Measurements from ENCODE around the gene CPN2. TPM values are rescaled to one million over a fixed set of nuclear protein-coding genes. Genes with fewer than 3 reads are reported as not detected.

CPN2 gene
- total RNA-seq, 2 donors from 2014 or later = not detected

GRCh38 chr3:194387926-194388418, 36.8 kb upstream of the CPN2 start:
- H3K9me3 Mint-ChIP-seq = peaks cover 1 to 10% of the 10 kb centered on the region in 2 donors
- H3K36me3 Mint-ChIP-seq (ENCODE audit: insufficient read depth in 2 of 2) = peaks cover 3 to 15% of the 10 kb centered on the region in 2 donors
- H3K27me3 Mint-ChIP-seq (ENCODE audit: low read depth) = no peaks in the 10 kb centered on the region

GRCh38 chr3:194387276-194387675, 36.1 kb upstream of the CPN2 start:
- H3K27me3 Mint-ChIP-seq (ENCODE audit: low read depth) = no peaks in the 10 kb centered on the region
- DNase-seq (no peak), ATAC-seq (replicated peaks in 1 of 2) (no peak)
- H3K9me3 Mint-ChIP-seq = peaks cover 1 to 10% of the 10 kb centered on the region in 2 donors
- H3K4me1 Mint-ChIP-seq (ENCODE audit: low read depth) = no peaks in the 10 kb centered on the region
- H3K27ac Mint-ChIP-seq = no peak overlapping the region
- H3K36me3 Mint-ChIP-seq (ENCODE audit: insufficient read depth in 2 of 2) = peaks cover 3 to 15% of the 10 kb centered on the region in 2 donors
- no peak overlapping the region for H3K4me3 Mint-ChIP-seq

More at GRCh38 chr3:194387926-194388418, 36.8 kb upstream of the CPN2 start:
- Mint-ChIP-seq H3K4me1 (ENCODE audit: low read depth) (no peaks in the 10 kb centered on the region), H3K27ac (no peak overlapping the region), H3K4me3 (no peak overlapping the region)
- ATAC-seq (replicated peaks in 1 of 2) (no peak), DNase-seq (no peak)

GRCh38 chr3:194386648-194387047, 35.5 kb upstream of the CPN2 start:
- H3K4me3 Mint-ChIP-seq = no peak overlapping the region
- no peaks in the 10 kb centered on the region for H3K27me3 Mint-ChIP-seq (ENCODE audit: low read depth)
- H3K36me3 Mint-ChIP-seq (ENCODE audit: insufficient read depth in 2 of 2) = peaks cover 3 to 15% of the 10 kb centered on the region in 2 donors
- H3K4me1 Mint-ChIP-seq (ENCODE audit: low read depth) = no peaks in the 10 kb centered on the region
- H3K27ac Mint-ChIP-seq = no peak overlapping the region
- ATAC-seq (replicated peaks in 1 of 2) = no peak
- peaks cover 1 to 10% of the 10 kb centered on the region in 2 donors for H3K9me3 Mint-ChIP-seq
- DNase-seq = no peak

- peaks cover 3 to 14% of the 10 kb centered on the region in 2 donors for H3K36me3 Mint-ChIP-seq (ENCODE audit: insufficient read depth in 2 of 2)
- no peaks in the 10 kb centered on the region for H3K27me3 Mint-ChIP-seq (ENCODE audit: low read depth)
- ATAC-seq (replicated peaks in 1 of 2) (no peak), DNase-seq (no peak)
- no peaks in the 10 kb centered on the region for H3K4me1 Mint-ChIP-seq (ENCODE audit: low read depth)
- no peak overlapping the region for H3K27ac Mint-ChIP-seq
- H3K4me3 Mint-ChIP-seq = no peak overlapping the region
- peaks cover 1 to 8% of the 10 kb centered on the region in 2 donors for H3K9me3 Mint-ChIP-seq
Measured at GRCh38 chr3:194386066-194386465, 34.9 kb upstream of the CPN2 start.

- no peaks in the 10 kb centered on the region for H3K4me1 Mint-ChIP-seq (ENCODE audit: low read depth)
- H3K9me3 Mint-ChIP-seq = no peaks in the 10 kb centered on the region
- no peaks in the 10 kb centered on the region for H3K27me3 Mint-ChIP-seq (ENCODE audit: low read depth)
- no peak overlapping the region for H3K27ac Mint-ChIP-seq
- ATAC-seq (replicated peaks in 1 of 2) (no peak), DNase-seq (no peak)
- no peak overlapping the region for H3K4me3 Mint-ChIP-seq
- peaks cover 0 to 3% of the 10 kb centered on the region in 2 donors for H3K36me3 Mint-ChIP-seq (ENCODE audit: insufficient read depth in 2 of 2)
Measured at GRCh38 chr3:194384569-194385001, 33.5 kb upstream of the CPN2 start.

GRCh38 chr3:194384156-194384555, 33.0 kb upstream of the CPN2 start:
- no peaks in the 10 kb centered on the region for H3K36me3 Mint-ChIP-seq (ENCODE audit: insufficient read depth in 2 of 2)
- H3K4me1 Mint-ChIP-seq (ENCODE audit: low read depth) = no peaks in the 10 kb centered on the region
- ATAC-seq (replicated peaks in 1 of 2) = no peak
- no peaks in the 10 kb centered on the region for H3K9me3 Mint-ChIP-seq
- H3K27ac Mint-ChIP-seq = no peak overlapping the region
- DNase-seq = no peak
- H3K27me3 Mint-ChIP-seq (ENCODE audit: low read depth) = no peaks in the 10 kb centered on the region
- H3K4me3 Mint-ChIP-seq = no peak overlapping the region

- DNase-seq = no peak
- no peaks in the 10 kb centered on the region for H3K36me3 Mint-ChIP-seq (ENCODE audit: insufficient read depth in 2 of 2)
- no peak overlapping the region for H3K4me3 Mint-ChIP-seq
- no peak overlapping the region for H3K27ac Mint-ChIP-seq
- H3K9me3 Mint-ChIP-seq = no peaks in the 10 kb centered on the region
- peaks cover 5% of the 10 kb centered on the region for H3K27me3 Mint-ChIP-seq (ENCODE audit: low read depth)
- no peaks in the 10 kb centered on the region for H3K4me1 Mint-ChIP-seq (ENCODE audit: low read depth)
- ATAC-seq (replicated peaks in 1 of 2) = no peak
Measured at GRCh38 chr3:194383276-194383940, 32.3 kb upstream of the CPN2 start.

- no peak for ATAC-seq (replicated peaks in 1 of 2)
- H3K36me3 Mint-ChIP-seq (ENCODE audit: insufficient read depth in 2 of 2) = no peaks in the 10 kb centered on the region
- no peak for DNase-seq
Measured at GRCh38 chr3:194382892-194383223, 31.7 kb upstream of the CPN2 start.

GRCh38 chr3:194382196-194382891, 31.2 kb upstream of the CPN2 start:
- Mint-ChIP-seq H3K4me3 (no peak overlapping the region), H3K4me1 (ENCODE audit: low read depth) (no peaks in the 10 kb centered on the region), H3K36me3 (ENCODE audit: insufficient read depth in 2 of 2) (no peaks in the 10 kb centered on the region), H3K27me3 (ENCODE audit: low read depth) (peaks cover 10% of the 10 kb centered on the region), H3K9me3 (no peaks in the 10 kb centered on the region), H3K27ac (no peak overlapping the region)
- DNase-seq (no peak), ATAC-seq (replicated peaks in 1 of 2) (no peak)

More at GRCh38 chr3:194382892-194383223, 31.7 kb upstream of the CPN2 start:
- no peak overlapping the region for H3K27ac Mint-ChIP-seq
- no peaks in the 10 kb centered on the region for H3K4me1 Mint-ChIP-seq (ENCODE audit: low read depth)
- H3K4me3 Mint-ChIP-seq = no peak overlapping the region
- no peaks in the 10 kb centered on the region for H3K9me3 Mint-ChIP-seq
- peaks cover 10% of the 10 kb centered on the region for H3K27me3 Mint-ChIP-seq (ENCODE audit: low read depth)

- Mint-ChIP-seq H3K4me3 (no peak overlapping the region), H3K36me3 (ENCODE audit: insufficient read depth in 2 of 2) (no peaks in the 10 kb centered on the region), H3K4me1 (ENCODE audit: low read depth) (no peaks in the 10 kb centered on the region), H3K27ac (no peak overlapping the region), H3K9me3 (no peaks in the 10 kb centered on the region), H3K27me3 (ENCODE audit: low read depth) (peaks cover 10% of the 10 kb centered on the region)
- DNase-seq (no peak), ATAC-seq (replicated peaks in 1 of 2) (no peak)
Measured at GRCh38 chr3:194381460-194381875, 30.3 kb upstream of the CPN2 start.

GRCh38 chr3:194380326-194380725, 29.2 kb upstream of the CPN2 start:
- H3K36me3 Mint-ChIP-seq (ENCODE audit: insufficient read depth in 2 of 2) = no peaks in the 10 kb centered on the region
- H3K4me1 Mint-ChIP-seq (ENCODE audit: low read depth) = no peaks in the 10 kb centered on the region
- no peak overlapping the region for H3K4me3 Mint-ChIP-seq
- DNase-seq (no peak), ATAC-seq (replicated peaks in 1 of 2) (no peak)
- H3K27me3 Mint-ChIP-seq (ENCODE audit: low read depth) = peaks cover 13% of the 10 kb centered on the region
- no peaks in the 10 kb centered on the region for H3K9me3 Mint-ChIP-seq
- H3K27ac Mint-ChIP-seq = no peak overlapping the region

- Mint-ChIP-seq H3K36me3 (ENCODE audit: insufficient read depth in 2 of 2) (no peaks in the 10 kb centered on the region), H3K9me3 (no peaks in the 10 kb centered on the region), H3K4me1 (ENCODE audit: low read depth) (no peaks in the 10 kb centered on the region)
Measured at GRCh38 chr3:194379651-194380050, 28.5 kb upstream of the CPN2 start.

GRCh38 chr3:194379231-194379630, 28.1 kb upstream of the CPN2 start:
- Mint-ChIP-seq H3K36me3 (ENCODE audit: insufficient read depth in 2 of 2) (no peaks in the 10 kb centered on the region), H3K9me3 (no peaks in the 10 kb centered on the region), H3K4me3 (no peak overlapping the region), H3K4me1 (ENCODE audit: low read depth) (no peaks in the 10 kb centered on the region), H3K27me3 (ENCODE audit: low read depth) (peaks cover 19% of the 10 kb centered on the region), H3K27ac (no peak overlapping the region)
- DNase-seq (no peak), ATAC-seq (replicated peaks in 1 of 2) (no peak)

More at GRCh38 chr3:194379651-194380050, 28.5 kb upstream of the CPN2 start:
- ATAC-seq (replicated peaks in 1 of 2) (no peak), DNase-seq (no peak)
- Mint-ChIP-seq H3K27me3 (ENCODE audit: low read depth) (peaks cover 19% of the 10 kb centered on the region), H3K4me3 (no peak overlapping the region), H3K27ac (no peak overlapping the region)
